GM12892 (cell line): Measurements from ENCODE around the gene P2RX3.

Experiments used
- POLR2A ChIP-seq: IDR thresholded peaks from 2 replicates; pipeline ENCODE4 v1.6.1; 2011; ENCODE audit warnings: low read depth, low read length, control low read depth
- POLR2AphosphoS5 ChIP-seq: IDR thresholded peaks from 2 replicates; pipeline ENCODE4 v1.6.1; 2011; ENCODE audit warnings: low read depth, low read length, control low read depth

DNA sequence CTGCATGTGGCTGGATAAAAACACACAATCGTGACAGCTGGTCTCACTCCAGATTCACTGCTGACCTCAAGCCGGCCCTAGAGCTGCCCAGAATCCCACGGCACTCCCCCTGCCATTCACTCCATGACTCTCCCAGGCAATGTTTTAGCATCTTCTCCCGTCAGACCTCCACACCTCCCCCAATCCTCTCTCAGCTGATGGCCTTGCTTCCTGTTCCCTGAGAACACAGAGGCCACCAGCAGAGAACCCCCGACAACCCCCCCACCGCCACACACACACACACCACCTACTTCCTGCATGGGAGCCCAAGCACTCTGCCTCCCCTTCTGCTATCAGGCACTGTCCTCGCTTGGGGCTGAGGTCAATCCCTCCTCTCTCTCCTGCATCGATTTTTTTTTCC lies 22.7 kb upstream of the P2RX3 start:
- TF ChIP-seq POLR2AphosphoS5, result no peak
- TF ChIP-seq POLR2A, result no peak
